SK-N-SH (cell line): ENCODE data around the gene WWOX. TPM values are rescaled to one million over a fixed set of nuclear protein-coding genes. Genes with fewer than 3 reads are reported as not detected.

Source experiments
- CTCF ChIA-PET: fragments of 300-600, 350-600 bp; formaldehyde crosslinking; extraction: SDS; loops from one replicate; lab custom pipeline; 2021; lab: Yijun Ruan, JAX
- POLR2A ChIA-PET: fragments of 350-600 bp; sonication (Branson Sonifier 250); formaldehyde crosslinking; extraction: SDS; loops from one replicate; lab custom pipeline; 2020; ENCODE audit warnings: antibody characterized with exemption, inconsistent platforms; lab: Yijun Ruan, JAX
- DNase-seq: peaks from one replicate; pipeline ENCODE4 v3.0.0; 2012
- H2AFZ ChIP-seq: fragments of 200-600 bp; sonication (generic); 2 replicates; pipeline ENCODE4 v1.8.1; 2016; ENCODE audit warnings: antibody characterized with exemption, mild to moderate bottlenecking, low read depth
- H3F3A ChIP-seq: fragments of 200-600 bp; sonication (generic); replicated peaks from 2 replicates; pipeline ENCODE3; 2016; ENCODE audit warnings: antibody characterized with exemption, mild to moderate bottlenecking; ENCODE audit not compliant: insufficient read depth
- H3K27ac ChIP-seq, 2 experiments: fragments of 200-500 bp in 1 of 2; fragments of 200-600 bp in 1 of 2; sonication (Bioruptor generic) in 1 of 2; sonication (generic), shearing (Covaris generic) in 1 of 2; 2 replicates each; pipeline versions ENCODE4 v1.5.1 to v1.6.1; 2014 to 2016; ENCODE audit warnings: low read depth in 2 of 2, inconsistent platforms in 1 of 2, low read length in 1 of 2, mild to moderate bottlenecking in 1 of 2, mixed read lengths in 1 of 2
- H3K27me3 ChIP-seq: fragments of 200-600 bp; sonication (generic), shearing (Covaris generic); 2 replicates; pipeline ENCODE4 v1.6.1; 2016; ENCODE audit warnings: mixed run types; ENCODE audit not compliant: insufficient read depth
- H3K36me3 ChIP-seq, 2 experiments: fragments of 200-500 bp in 1 of 2; fragments of 200-600 bp in 1 of 2; sonication (Bioruptor generic) in 1 of 2; sonication (generic) in 1 of 2; replicated peaks in 1 of 2; 2 replicates each; pipeline versions ENCODE3 to v1.5.1; 2014 to 2016; ENCODE audit warnings: low read length in 1 of 2, mild to moderate bottlenecking in 1 of 2; ENCODE audit not compliant: insufficient read depth in 2 of 2, control insufficient read depth in 1 of 2
- H3K4me1 ChIP-seq, 2 experiments: fragments of 200-500 bp in 1 of 2; fragments of 200-600 bp in 1 of 2; sonication (Bioruptor generic) in 1 of 2; sonication (generic), shearing (Covaris generic) in 1 of 2; 2 replicates each; pipeline versions ENCODE4 v1.5.1 to v1.6.1; 2014 to 2016; ENCODE audit warnings: low read depth in 1 of 2, low read length in 1 of 2, mixed run types in 1 of 2; ENCODE audit not compliant: insufficient read depth in 2 of 2, control insufficient read depth in 1 of 2
- H3K4me2 ChIP-seq: fragments of 200-600 bp; sonication (generic), shearing (Covaris generic); 2 replicates; pipeline ENCODE4 v1.6.1; 2017; ENCODE audit warnings: mixed run types
- H3K4me3 ChIP-seq, 2 experiments: fragments of 200-500 bp in 1 of 2; fragments of 200-600 bp in 1 of 2; sonication (Bioruptor generic) in 1 of 2; sonication (generic), shearing (Covaris generic) in 1 of 2; 2 replicates each; pipeline versions ENCODE4 v1.5.1 to v1.8.1; 2014 to 2016; ENCODE audit warnings: low read depth in 2 of 2, inconsistent platforms in 1 of 2, low read length in 1 of 2, mild to moderate bottlenecking in 1 of 2, mixed read lengths in 1 of 2, moderate library complexity in 1 of 2
- H3K79me2 ChIP-seq: fragments of 200-600 bp; sonication (generic); 2 replicates; pipeline ENCODE4 v1.8.1; 2017; ENCODE audit warnings: mild to moderate bottlenecking; ENCODE audit not compliant: insufficient read depth
- H3K9ac ChIP-seq: fragments of 200-600 bp; sonication (generic); 2 replicates; pipeline ENCODE4 v1.6.1; 2017; ENCODE audit warnings: mixed run types
- H3K9me2 ChIP-seq: fragments of 200-600 bp; sonication (generic); 2 replicates; pipeline ENCODE4 v1.6.1; 2017; ENCODE audit warnings: mixed run types
- H3K9me3 ChIP-seq: fragments of 200-600 bp; sonication (generic); 2 replicates; pipeline ENCODE4 v1.6.1; 2017; ENCODE audit warnings: mixed run types, mild to moderate bottlenecking, moderate library complexity
- H4K20me1 ChIP-seq: fragments of 200-600 bp; sonication (generic); 2 replicates; pipeline ENCODE4 v1.6.1; 2017; ENCODE audit warnings: mild to moderate bottlenecking, mixed run types; ENCODE audit not compliant: insufficient read depth
- ELF1 ChIP-seq: IDR thresholded peaks from 2 replicates; pipeline ENCODE4 v1.4.0; 2012
- NRF1 ChIP-seq: IDR thresholded peaks from 2 replicates; pipeline ENCODE4 v1.6.1; 2012; ENCODE audit warnings: low read depth, mild to moderate bottlenecking, low read length
- REST ChIP-seq: IDR thresholded peaks from 2 replicates; pipeline ENCODE4 v1.6.1; 2012; ENCODE audit warnings: mild to moderate bottlenecking, low read depth, low read length, moderate library complexity
- SIN3A ChIP-seq: IDR thresholded peaks from 2 replicates; pipeline ENCODE4 v1.6.1; 2012; ENCODE audit warnings: low read depth, mild to moderate bottlenecking, low read length, moderate library complexity, borderline replicate concordance
- TCF12 ChIP-seq: IDR thresholded peaks from 2 replicates; pipeline ENCODE4 v1.4.0; 2012
- ZBTB33 ChIP-seq: IDR thresholded peaks from 2 replicates; pipeline ENCODE4 v1.4.0; 2012; ENCODE audit warnings: low read depth, borderline replicate concordance
- WGBS: methylation state at CpG from one replicate; pipeline ENCODE4 v1.1.6; 2017; ENCODE audit warnings: low lambda C conversion rate; 5-methylcytosine and 5-hydroxymethylcytosine counted together
- polyA plus RNA-seq, 3 experiments: library from polyadenylated mRNA; depleted of rRNA; stranded (reverse); fragments of >200 nt; gene quantifications; 2 replicates each; pipeline ENCODE4 v1.2.3, GENCODE V29; 2012

Gene WWOX
- polyA plus RNA-seq, 1 of the 3 experiments (the other 2 are of a cell fraction): 10.8 TPM

GRCh38 chr16:78237841-78238240 is 138.4 kb downstream of the WWOX start:
- no peaks in the 10 kb centered on the region for H3K79me2 ChIP-seq
- WGBS: 62% methylated on average over 2 of the region's 2 CpGs
- CTCF ChIA-PET: interaction anchor here (0.6 kb wide), 1 partner anchor 1365 kb away, joined by 4 read pairs; no protein-coding TSS in a partner anchor

More at GRCh38 chr16:78237841-78238240, 138.4 kb downstream of the WWOX start:
- Histone ChIP-seq H3K9me3 (no peaks in the 10 kb centered on the region), H3K9ac (no peak overlapping the region), H3K27me3 (no peaks in the 10 kb centered on the region), H3K36me3 (no peaks in the 10 kb centered on the region), H3F3A (no peaks in the 10 kb centered on the region), H2AFZ (no peak overlapping the region), H4K20me1 (no peaks in the 10 kb centered on the region), H3K27ac (no peak overlapping the region), H3K4me2 (no peak overlapping the region), H3K4me3 (no peak overlapping the region), H3K9me2 (no peaks in the 10 kb centered on the region), H3K4me1 (no peaks in the 10 kb centered on the region)
- TF ChIP-seq TCF12: no peak
- no peak for TF ChIP-seq SIN3A
- TF ChIP-seq ELF1: no peak
- TF ChIP-seq REST: no peak
- TF ChIP-seq NRF1: no peak
- TF ChIP-seq ZBTB33: no peak
- DNase-seq: no peak
- POLR2A ChIA-PET: no interaction called here
